ENCODE measurements around the gene CFAP92.
"Not testable (repeated sequence)": the region's sequence is repeated elsewhere in the genome, so short reads cannot be mapped to it uniquely, and the experiment has no call there.

The CFAP92 gene

DNA sequence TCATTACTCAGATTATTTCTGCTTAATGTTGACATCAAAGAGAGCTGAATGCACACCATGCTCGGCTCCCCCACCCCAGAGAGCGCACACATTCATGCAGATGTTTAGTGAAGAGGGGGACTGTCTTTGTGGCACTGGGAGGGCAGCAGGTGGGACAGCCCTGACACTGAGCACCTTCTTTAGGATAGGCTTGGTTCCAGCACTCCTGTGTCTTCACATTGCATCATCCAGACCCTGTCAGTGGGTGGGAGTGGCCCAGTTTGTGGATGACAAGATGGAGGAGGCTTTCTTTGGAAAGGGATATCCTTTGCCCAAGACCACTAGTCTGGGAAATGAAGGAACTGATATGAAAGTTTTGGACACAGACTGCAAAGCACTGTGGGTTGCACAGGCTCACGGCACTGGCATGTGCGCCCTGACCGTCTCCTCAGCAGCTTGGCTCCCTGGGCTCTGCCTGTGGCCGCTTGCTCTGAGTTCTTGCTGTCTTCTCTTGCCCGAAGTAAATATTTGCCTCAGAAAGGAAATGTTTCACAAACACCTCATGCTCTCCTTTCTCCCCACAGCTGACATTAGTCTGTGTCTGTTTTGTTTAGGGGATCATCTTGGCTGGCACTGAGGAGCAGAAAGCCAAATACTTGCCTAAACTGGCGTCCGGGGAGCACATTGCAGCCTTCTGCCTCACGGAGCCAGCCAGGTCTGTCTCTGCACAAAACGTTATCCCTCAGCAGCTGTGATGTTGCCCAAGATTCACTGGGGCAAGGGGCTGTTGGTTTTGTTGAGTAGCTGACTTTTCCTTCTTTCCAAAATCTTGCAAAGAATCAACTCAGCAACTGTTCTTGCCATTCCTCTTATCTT is 97.8 kb downstream of the CFAP92 start:
- no peak for DNase-seq

DNA sequence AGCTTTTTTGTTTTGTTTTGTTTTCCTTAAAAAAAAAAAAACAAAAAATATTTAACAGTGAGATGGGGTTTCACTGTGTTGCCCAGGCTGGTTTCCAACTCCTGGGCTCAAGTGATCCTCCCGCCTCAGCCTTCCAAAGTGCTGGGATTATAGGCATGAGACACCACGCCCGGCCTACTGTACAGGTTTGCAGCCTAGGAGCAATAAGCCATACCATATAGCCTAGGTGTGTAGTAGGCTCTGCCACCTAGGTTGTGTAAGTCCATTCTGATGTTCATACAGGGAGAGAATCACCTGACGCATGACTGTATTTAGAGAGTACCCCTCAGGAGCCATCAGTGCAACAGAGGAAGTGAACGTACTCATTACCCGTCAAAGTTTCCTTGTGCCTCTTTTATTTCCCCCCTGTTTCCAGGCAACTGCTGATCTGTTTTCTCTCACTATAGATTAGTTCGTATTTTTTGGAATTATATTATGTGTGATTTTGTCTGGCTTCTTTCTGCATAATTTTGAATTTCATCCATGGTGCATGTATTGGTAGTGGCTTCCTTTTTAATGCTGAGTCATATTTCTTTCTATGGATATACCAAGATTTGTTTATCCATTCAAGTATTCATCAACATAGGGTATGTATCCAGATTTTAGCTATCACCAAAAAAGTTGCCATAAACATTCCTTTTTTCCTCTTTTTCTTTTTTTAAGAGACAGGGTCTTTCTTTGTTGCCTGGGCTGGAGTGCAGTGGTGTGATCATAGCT is 104.6 kb downstream of the CFAP92 start:
- DNase-seq, result no peak

DNA sequence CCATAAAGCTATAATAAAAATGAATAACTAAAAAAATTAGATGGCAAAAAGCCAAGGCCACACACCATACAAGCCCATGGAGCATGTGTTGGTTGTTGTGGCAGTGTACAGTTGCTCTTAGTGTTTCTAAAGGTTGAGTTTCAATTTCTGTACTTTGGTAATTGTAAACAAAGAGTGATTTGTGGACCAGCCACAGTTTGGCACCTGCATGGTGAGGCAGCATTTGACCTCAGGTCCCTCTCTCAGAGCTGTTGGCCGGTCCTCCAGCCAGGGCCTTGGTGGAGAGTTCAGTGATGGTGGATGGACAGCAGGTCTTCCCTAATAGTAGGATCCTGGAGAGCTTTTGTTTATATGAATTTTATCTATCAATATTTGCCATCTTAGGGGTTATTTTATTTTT is 108.9 kb downstream of the CFAP92 start:
- DNase-seq, result no peak

DNA sequence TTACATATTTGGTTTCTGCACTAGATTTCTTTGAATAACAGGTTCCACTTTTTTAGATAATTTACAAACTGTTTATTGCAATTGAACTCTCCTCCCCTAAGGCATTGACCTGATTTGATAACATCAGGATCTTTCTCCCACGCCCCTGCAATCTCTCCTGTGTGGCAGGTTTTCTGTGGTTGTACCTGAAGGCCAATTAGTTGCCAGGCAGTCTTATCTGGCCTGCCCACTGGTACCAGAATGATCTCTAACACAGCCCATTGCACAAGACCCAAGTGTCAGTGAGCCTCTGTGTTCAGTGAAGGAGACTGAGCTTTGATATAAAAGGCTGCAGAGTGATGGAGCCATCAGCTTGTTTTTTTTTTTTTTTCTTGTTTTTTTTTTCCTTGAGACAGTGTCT is 111.2 kb downstream of the CFAP92 start:
- no peak for DNase-seq

DNA sequence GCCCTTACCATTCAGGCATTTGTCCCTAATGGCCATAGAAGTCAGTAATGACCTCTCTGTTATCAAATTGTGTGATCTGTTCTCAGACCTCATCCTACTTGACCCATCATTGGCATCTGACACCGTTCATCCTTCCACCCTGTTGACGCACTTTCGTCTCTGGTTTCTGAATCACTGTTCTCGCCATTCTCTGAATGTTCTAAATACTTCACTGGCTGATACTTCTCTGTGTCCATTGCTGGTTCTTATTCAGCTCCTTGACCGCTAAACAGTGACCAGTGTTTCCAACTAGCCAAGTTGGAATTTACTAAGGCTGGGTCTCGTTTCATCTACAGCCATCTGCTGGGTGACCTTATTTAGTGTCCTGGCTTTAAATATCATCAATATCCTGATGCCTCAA is 112.3 kb downstream of the CFAP92 start:
- DNase-seq, result no peak

DNA sequence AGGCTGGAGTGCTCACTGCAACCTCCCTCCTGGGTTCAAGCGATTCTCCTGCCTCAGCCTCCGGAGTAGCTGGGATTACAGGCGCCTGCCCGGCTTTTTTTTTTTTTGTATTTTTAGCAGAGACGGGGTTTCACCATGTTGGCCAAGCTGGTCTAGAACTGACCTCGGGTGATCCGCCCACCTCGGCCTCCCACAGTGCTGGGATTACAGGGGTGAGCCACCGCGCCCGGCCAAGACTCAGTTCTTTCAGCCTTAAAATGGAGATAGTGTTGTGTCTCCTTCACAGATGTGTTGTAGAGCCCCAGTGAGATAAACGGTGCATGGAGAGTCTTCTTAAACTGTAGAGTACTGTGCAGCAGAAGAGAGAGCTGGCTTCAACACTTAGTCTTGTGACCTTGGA is 113.4 kb downstream of the CFAP92 start:
- DNase-seq, result not testable (repeated sequence)

DNA sequence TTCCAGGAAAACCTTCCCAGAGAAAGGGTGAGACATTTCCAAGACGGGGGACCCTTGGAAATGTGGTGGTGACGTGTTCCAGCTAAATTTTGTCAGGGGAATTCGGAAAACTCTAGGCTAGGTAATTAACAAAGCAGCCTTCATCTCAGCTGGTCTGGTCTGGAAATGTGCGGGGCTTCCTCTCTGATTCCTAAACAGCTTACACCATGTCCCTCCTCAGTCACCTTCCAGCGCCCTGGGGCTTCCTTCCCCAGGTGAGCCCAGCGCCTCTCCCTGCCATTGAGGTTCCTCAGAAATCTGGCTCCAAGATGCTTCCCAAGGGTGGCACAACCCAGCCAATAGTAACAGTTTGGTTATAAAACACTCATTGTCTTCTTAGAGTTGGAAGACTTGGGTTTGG is 113.9 kb downstream of the CFAP92 start:
- no peak for DNase-seq

DNA sequence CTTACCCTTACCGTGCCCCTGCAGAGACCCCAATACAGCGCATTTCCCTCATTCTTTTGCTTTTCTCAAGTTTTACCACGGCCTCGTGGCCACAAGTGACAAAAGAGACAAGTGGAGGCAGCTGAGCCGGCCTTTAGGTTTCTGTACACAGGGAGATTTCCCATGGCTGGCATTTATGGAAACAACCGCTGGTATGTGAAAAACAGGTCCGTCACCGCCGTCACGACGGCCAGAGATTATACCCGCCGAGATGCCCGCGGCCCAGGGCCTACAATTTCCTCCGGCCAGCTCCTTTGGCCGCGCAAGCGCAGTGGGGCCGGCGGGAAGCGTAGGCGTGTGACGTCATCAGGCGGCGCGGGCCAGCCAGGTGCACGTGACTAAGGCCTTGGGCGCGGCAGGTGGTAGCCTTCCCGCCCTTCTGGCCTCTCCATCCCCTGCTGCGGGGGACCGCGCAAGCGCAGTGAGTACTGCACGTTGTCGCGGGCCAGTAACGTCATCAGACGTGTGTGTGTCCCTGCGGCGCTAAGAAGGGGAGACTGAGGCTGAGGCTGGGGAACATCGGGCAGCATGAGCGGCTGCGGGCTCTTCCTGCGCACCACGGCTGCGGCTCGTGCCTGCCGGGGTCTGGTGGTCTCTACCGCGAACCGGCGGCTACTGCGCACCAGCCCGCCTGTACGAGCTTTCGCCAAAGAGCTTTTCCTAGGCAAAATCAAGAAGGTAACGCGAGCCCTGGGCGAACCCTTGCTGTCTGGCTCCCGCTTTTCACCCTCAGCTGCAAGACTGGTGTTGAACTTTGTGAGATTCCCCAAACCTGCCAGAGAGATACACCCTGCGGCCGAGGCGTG is 114.5 kb downstream of the CFAP92 start, which contains the start of gene ACAD9:
Gene ACAD9, plus strand, starts transcription at position 496 of the 845 bp plus-strand sequence. Its CDS starts 72 bp downstream, at position 568.
- DNase-seq, result peak; percentile 96

DNA sequence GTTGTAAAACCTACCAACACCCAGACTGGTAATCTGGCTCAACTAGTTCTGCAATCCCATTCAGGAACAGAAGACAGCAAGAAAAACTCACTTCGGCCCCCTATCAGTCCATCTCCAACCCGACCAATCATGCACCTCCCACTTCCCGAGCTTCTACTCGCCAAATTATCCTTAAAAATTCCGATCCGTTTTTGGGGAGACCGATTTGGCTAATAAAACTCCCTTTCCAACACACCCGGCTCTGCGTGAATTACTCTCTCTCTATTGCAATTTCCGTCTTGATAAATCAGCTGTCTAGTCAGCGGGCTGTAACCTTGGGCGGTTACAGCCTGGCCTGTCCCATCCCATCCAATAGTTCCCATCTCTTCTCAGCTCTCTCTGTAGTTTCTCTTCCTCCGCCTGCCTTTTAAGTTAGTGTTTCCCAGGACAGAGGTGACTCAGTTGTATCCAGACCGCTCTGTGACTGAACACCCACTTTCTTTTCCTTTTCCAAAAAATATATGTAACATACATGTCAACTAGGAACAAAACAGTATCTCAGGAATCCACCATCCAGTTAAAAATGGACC is 115.2 kb downstream of the CFAP92 start:
- DNase-seq, result no peak

DNA sequence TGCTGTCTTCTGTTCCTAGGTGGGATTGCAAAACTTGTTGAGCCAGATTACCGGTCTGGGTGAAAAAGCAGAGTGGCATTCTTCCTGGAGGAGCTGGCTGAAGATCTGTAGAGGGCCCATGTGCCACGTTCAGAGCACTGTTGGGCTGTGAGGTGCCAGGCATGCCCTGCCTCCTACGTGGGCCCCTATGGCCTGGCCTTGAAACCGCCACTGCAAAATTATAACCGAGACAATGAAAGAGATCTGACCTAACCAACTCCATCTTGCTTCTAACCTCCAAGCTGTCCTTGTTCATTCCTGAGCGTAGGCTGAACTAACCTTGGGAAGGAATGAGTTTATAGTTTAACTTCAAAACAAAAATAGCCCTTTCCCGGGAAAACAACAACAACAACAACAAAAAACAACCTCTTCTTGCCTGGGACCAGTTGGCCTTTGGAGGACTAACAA is 115.8 kb downstream of the CFAP92 start:
- no peak for DNase-seq

DNA sequence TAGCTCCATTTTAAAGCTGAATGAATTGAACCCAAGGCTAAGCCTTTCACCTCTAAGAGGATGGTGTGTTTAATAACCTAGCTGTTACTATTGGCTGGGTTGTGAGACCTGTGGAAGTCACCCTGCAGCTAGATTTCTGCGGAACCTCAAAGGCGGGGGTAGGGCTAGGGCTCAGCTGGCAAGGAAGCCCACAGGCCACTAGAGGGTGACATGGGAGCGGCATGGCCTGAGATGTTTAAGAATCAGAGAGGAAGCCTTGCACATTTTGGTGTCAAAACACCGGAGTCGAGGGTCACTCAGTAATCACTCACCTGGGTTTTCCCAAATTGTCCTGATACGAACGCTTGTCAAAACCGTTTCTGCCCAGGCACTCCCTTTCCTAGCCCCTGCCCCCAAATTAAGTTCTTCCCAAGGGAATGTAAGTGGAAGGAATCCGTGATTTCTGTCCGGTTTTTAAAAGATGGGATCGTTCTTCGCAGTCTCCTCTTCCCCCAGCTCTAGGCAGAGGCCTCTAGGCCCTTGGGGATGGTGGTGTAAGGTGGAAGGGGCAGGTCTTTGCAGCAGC is 118.2 kb downstream of the CFAP92 start:
- DNase-seq, result no peak

DNA sequence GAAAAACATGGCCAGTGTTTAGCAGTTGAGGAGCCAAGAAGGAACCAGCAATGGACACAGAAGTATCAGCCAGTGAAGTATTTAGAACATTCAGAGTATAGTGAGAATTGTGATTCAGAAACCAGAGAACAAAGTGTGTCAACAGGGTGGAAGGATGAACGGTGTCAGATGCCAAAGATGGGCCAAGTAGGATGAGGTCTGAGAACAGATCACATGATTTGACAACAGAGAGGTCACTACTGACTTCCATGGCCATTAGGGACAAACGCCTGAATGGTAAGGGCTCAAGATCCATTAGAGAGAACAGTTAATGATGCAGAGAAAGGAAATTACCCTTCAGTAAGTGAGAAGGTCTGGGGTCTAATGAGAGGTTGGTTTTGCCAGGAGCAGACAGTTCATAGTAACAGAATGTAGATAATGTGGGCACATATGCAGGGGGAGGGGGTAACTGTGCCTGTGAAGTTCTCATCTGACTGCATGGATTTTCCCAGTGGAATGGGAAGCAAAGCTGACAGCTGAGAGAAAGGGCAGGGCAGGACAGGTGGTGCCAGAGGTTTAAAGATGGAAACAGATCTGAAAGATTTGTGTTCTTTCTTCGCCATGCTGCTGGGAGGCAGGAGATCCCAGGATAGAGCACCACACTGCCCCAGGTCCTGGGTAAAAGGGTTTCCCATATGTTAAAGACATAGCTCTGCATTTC is 119.2 kb downstream of the CFAP92 start:
- DNase-seq, result no peak

DNA sequence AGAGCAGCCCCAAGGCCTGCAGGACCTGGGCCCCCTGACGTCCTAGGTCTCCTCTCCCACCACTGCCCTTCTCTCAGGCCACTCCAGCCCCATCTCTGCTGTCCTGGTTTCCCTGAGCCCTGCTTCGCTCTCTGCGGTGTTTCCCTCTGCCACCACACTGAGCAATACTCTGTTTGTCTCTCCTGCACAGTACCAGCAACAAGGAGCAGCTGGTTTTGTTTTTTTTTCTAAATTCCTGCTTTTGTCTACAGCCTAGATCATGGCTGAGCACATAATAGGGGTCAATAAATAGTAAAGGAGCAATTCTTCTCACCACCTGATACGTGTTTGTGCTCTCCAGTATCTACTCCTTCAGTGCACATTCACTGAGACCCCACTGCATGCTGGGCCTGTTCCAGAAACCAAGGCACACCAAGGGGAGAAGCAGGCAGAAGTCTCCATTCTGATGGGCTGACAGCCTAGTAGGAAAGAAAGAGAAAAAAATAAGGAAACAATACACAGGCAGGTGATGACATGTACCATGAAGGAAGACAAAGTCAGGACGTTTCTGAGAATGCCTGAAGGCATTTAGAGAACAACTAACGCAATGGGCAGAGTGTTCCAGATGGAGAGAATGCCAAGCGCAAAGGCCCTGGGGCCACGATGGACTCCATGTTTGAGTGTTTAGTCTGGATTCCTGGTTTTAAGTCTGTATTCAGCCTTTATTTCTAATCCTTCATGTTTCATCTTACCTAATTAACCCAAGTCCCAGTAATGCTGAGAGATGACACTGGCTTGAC is 120.4 kb downstream of the CFAP92 start:
- no peak for DNase-seq

DNA sequence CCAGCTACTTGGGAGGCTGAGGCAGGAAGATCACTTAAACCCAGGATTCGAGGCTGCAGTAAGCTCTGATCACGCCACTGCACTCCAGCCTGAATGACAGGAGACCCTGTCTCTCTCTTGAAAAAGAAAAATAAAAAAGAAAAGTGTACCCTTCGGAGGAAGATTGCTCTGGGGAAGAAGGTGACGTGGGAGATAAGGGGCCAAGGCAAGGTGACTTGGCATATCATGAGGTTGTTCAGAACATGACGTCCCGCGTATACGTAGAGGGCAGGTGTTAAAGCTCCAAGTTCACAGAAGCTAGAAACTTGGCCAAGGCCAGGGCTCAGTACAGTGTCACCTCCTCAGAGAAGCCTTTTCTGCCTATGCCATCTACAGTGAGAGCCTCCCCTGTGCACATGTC is 121.1 kb downstream of the CFAP92 start:
- DNase-seq, result no peak

DNA sequence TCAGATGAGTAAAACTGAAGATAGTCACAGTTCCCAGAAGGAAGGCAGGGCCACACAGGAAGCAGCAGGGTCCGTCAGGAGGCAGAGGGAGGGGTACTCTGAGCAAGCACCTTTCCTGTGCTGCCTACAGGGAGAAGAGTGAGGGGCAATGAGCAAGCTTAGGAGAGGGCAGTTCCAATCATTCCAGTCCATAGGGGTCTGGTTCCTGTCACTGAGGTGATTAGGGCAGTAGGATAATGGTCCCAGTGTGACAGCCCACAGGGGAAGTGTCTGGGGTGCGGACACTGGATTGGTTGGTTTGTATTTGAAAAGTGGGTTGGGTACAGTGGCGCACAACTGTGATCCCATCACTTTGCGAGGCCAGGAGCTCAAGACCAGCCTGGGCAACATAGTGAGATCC is 121.6 kb downstream of the CFAP92 start:
- DNase-seq, result no peak

DNA sequence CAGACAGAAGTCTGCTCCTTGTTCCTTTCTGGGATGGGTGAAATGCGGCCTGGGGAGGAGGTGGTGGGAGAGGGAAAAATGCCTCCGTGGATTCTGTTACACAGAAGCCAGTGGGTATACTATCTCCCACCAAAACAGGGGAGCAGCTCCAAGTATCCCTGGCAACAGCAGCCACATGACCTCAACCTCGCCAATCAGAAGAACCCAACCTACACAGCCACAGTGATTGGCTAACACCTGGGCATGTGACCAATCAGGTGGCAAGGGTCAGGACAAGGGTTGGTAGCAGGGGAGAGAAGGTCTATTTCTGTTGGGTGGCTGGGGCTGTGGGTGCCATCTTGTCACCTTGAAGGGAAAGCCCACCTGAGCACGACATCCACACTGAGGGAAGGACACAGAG is 123.5 kb downstream of the CFAP92 start:
- no peak for DNase-seq

DNA sequence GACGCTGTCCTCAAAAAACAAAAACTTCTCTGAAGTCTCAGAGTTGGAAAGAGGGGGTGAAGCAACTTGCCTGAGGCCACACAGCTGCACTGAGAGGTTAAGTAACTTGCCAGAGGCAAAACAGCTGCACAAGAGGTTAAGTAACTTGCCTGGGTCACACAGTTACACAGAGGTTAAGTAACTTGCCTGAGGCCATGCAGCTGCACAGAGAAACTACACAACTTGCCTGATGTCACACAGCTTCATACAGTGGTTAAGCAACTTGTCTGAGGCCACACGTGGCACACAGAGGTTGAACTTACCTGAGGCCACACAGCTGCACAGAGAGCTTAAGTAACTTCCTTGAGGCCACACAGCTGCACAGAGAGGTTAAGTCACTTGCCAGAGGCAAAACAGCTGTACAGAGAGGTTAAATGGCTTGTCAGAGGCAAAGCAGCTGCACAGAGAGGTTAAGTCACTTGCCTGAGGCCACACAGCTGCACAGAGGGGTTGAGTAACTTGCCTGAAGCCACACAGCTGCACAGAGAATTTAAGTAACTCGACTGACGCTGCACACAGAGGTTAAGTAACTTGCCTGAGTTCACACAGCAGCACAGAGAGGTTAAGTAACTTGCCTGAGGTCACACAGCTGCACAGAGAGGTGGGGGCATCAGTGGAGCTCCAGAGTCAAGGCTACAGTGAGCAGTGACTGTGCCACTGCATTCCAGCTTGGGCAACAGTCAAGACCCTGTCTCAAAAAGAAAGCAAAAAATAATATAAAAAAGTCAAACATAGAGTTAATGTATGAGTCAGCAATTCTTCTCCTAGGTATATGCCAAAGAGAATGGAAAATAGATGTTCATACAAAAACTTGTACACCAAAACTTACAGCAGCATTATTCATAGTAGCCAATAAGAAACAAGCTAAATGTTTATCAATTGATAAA is 126.4 kb downstream of the CFAP92 start:
- DNase-seq, result no peak

DNA sequence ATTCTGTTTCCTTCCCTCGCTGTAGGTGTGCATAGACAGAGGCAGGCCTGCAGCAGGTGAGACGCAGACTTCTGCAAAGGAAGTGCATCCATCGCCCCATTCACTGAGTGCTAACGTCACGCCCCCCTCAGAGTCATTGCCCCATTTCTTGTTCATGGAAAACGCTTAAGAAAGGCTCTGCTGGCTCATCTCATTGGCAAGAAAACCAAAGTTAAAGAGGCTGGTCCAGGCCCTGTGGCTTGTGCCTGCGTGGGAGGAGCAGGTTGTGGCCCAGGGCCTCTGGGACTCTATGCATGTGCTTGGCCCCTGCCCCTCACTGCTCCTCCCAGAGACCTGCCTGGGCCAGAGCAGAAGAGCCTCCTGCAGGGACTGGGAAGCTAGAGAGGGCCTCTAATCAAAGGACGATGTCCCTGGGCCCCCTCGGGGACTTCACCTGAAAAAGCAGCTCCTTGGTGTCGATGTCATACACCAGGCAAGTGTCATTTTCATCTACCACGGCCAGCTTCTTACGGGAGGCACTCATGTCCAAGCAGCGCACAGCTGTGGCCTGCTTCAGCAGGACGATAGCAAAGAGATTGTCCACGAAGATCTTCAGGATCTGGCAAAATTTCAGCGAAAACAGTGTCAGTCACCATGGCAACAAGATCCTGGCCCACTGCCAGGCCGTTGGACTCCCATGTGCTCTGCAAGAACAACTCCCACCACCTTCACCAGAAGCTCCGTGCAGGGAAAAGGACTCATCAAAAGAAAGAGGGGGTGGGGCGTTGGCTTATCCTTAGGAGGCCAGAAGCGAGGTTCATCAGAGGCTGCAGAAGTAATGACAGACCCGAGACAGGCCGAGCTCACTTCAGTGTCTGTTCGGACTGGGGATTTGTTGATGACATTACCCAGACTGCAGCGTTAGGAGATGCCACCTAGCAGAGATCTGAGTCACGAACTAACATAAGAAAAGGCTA is 128.7 kb downstream of the CFAP92 start:
- peak; percentile 36 for DNase-seq

Measured in right kidney (tissue), 1 donor.